Osteocyte (in vitro differentiated cells): ENCODE data around the gene G0S2. TPM values are rescaled to one million over a fixed set of nuclear protein-coding genes. Genes with fewer than 3 reads are reported as not detected.

Experiments
- DNase-seq: peaks from one replicate; pipeline ENCODE4 v3.0.0; 2021; ENCODE audit warnings: mixed read lengths; ENCODE audit not compliant: unreplicated experiment; ENCODE audit errors: extremely low spot score
- H3K27ac Mint-ChIP-seq: one replicate; pipeline ENCODE4 v1.8.0; 2021; ENCODE audit warnings: mild to moderate bottlenecking, mixed read lengths; ENCODE audit not compliant: unreplicated experiment
- H3K27me3 Mint-ChIP-seq: one replicate; pipeline ENCODE4 v1.8.0; 2021; ENCODE audit warnings: mixed read lengths; ENCODE audit not compliant: unreplicated experiment
- H3K36me3 Mint-ChIP-seq: one replicate; pipeline ENCODE4 v1.8.0; 2021; ENCODE audit warnings: mixed read lengths; ENCODE audit not compliant: unreplicated experiment
- H3K4me1 Mint-ChIP-seq: one replicate; pipeline ENCODE4 v1.8.0; 2021; ENCODE audit warnings: mixed read lengths; ENCODE audit not compliant: unreplicated experiment
- H3K4me3 Mint-ChIP-seq: one replicate; pipeline ENCODE4 v1.8.0; 2021; ENCODE audit warnings: mild to moderate bottlenecking, moderate library complexity, mixed read lengths; ENCODE audit not compliant: unreplicated experiment
- H3K9me3 Mint-ChIP-seq: one replicate; pipeline ENCODE4 v1.8.0; 2021; ENCODE audit warnings: mixed read lengths; ENCODE audit not compliant: unreplicated experiment
- total RNA-seq: library from RNA; stranded (reverse); gene quantifications from 2 replicates; pipeline ENCODE4 v1.2.1, GENCODE V29; 2021
- TF ChIP-seq, protein P1 (sequence below): fragments of 200-600 bp; sonication (generic); IDR thresholded peaks from 2 replicates; pipeline ENCODE4 v1.5.0; 2021; ENCODE audit warnings: antibody characterized with exemption, mild to moderate bottlenecking, moderate library complexity

The G0S2 gene
- total RNA-seq, 1 donor from 2014 or later, result 0.40 TPM

- Mint-ChIP-seq H3K36me3 (no peaks in the 10 kb centered on the region), H3K27ac (no peak overlapping the region), H3K4me3 (no peak overlapping the region), H3K9me3 (no peaks in the 10 kb centered on the region), H3K4me1 (no peaks in the 10 kb centered on the region), H3K27me3 (peaks cover 67% of the 10 kb centered on the region)
- DNase-seq, result no peak
- TF ChIP-seq, protein P1, sequence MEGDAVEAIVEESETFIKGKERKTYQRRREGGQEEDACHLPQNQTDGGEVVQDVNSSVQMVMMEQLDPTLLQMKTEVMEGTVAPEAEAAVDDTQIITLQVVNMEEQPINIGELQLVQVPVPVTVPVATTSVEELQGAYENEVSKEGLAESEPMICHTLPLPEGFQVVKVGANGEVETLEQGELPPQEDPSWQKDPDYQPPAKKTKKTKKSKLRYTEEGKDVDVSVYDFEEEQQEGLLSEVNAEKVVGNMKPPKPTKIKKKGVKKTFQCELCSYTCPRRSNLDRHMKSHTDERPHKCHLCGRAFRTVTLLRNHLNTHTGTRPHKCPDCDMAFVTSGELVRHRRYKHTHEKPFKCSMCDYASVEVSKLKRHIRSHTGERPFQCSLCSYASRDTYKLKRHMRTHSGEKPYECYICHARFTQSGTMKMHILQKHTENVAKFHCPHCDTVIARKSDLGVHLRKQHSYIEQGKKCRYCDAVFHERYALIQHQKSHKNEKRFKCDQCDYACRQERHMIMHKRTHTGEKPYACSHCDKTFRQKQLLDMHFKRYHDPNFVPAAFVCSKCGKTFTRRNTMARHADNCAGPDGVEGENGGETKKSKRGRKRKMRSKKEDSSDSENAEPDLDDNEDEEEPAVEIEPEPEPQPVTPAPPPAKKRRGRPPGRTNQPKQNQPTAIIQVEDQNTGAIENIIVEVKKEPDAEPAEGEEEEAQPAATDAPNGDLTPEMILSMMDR, result no peak
Measured at GRCh38 chr1:209707308-209707707, 32.1 kb downstream of the G0S2 start.

GRCh38 chr1:209708297-209708696, 33.1 kb downstream of the G0S2 start:
- Mint-ChIP-seq H3K4me1 (no peaks in the 10 kb centered on the region), H3K4me3 (no peak overlapping the region), H3K27me3 (peaks cover 67% of the 10 kb centered on the region), H3K27ac (no peak overlapping the region), H3K9me3 (no peaks in the 10 kb centered on the region), H3K36me3 (no peaks in the 10 kb centered on the region)
- TF ChIP-seq, protein P1, result no peak
- DNase-seq, result no peak

DNA sequence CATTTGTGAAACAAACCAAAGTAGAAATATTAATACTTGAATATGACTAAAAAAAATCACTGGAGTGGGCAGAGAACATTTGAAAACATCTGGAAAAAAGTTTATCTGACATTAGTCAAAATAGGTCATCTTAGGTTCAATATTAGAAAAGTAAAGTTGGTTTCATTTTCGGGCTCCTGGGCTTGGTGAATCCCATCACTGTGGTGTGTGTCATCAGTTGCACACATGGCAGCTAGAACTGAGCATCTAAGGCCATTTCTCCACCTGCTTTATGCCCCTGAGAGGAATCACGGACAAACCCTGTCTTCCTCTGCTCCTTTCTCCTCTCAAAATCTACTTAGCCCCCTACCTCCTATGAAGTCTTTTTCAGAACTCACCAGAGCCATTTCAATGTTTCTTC, 34.9 kb downstream of the G0S2 start:
- Mint-ChIP-seq H3K27ac (no peak overlapping the region), H3K27me3 (peaks cover 66% of the 10 kb centered on the region), H3K4me3 (no peak overlapping the region), H3K9me3 (no peaks in the 10 kb centered on the region), H3K36me3 (no peaks in the 10 kb centered on the region), H3K4me1 (no peaks in the 10 kb centered on the region)
- DNase-seq, result no peak
- TF ChIP-seq, protein P1, result no peak

GRCh38 chr1:209710847-209711246, 35.6 kb downstream of the G0S2 start:
- Mint-ChIP-seq H3K9me3 (no peaks in the 10 kb centered on the region), H3K4me3 (no peak overlapping the region), H3K36me3 (no peaks in the 10 kb centered on the region), H3K27ac (no peak overlapping the region), H3K27me3 (peaks cover 67% of the 10 kb centered on the region), H3K4me1 (no peaks in the 10 kb centered on the region)
- TF ChIP-seq, protein P1, result no peak
- DNase-seq, result no peak

GRCh38 chr1:209714338-209714737, 39.1 kb downstream of the G0S2 start:
- DNase-seq, result no peak
- no peaks in the 10 kb centered on the region for H3K9me3 Mint-ChIP-seq
- TF ChIP-seq, protein P1, result no peak
- no peak overlapping the region for H3K27ac Mint-ChIP-seq
- no peaks in the 10 kb centered on the region for H3K36me3 Mint-ChIP-seq
- H3K27me3 Mint-ChIP-seq, result peaks cover 56% of the 10 kb centered on the region
- no peaks in the 10 kb centered on the region for H3K4me1 Mint-ChIP-seq
- H3K4me3 Mint-ChIP-seq, result no peak overlapping the region
